NCI-H345 treated with DMSO at 0.1 percent for 48 hours (cell line): ENCODE results near the gene SMPX.

ENCODE experiments used
- DNase-seq: peaks from one replicate; lab custom pipeline; 2025; ENCODE audit not compliant: unreplicated experiment; lab: John Stamatoyannopoulos, UW

The SMPX gene

DNA sequence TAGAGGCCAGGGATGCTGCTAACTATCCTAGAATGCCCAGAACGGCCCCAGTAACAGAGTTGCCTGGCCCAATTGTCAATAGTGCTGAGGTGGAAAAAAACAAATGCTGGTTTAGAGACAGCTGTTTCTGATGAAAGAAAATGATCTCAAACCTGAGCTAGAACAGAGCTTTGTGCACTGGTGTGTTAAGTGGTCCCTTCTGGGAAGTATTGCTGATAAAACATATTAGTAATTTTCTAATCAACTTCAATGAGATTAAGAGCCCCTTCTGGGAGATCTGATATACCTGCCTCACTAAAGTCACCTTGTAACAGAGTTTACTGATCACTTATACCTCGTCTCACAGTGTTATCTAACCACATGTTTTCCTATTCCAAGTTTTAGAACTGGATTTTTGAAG is 42.1 kb downstream of the SMPX start:
- DNase-seq = no peak

DNA sequence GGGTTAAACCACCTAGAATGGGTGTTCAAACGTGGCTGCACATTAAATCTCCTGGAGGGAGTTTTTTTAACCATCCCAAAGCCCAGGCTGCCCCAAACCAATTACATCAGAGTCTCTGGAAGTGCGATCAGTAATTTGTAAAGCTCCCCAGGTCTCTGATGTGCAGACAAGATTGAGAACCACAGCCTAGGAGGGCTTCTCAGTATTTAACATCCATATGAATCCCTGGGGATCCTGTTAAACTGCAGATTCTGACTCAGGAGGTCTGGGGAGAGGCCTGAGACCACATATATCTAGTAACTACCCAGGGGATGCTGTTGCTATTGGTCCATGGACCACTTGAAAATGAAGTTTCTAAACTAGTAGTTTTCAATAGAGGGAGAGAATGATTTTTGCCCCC is 42.6 kb downstream of the SMPX start:
- no peak for DNase-seq

DNA sequence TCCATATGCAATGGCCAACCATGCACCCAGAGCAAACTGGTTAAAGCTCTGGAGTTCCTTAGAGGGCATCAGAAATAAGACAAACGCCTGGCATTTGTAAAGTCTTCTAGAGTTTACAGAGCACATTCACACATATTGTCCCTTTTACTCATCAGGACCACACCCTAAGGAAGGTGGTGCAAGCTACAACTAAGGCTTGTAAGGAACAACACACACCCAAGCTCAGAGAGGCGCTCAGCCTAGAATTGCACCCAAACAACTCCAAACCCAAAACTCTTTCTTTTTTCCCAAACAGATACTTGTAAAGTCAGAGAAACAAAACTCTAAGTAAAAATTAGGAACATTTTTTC is 46.1 kb downstream of the SMPX start:
- DNase-seq = no peak

DNA sequence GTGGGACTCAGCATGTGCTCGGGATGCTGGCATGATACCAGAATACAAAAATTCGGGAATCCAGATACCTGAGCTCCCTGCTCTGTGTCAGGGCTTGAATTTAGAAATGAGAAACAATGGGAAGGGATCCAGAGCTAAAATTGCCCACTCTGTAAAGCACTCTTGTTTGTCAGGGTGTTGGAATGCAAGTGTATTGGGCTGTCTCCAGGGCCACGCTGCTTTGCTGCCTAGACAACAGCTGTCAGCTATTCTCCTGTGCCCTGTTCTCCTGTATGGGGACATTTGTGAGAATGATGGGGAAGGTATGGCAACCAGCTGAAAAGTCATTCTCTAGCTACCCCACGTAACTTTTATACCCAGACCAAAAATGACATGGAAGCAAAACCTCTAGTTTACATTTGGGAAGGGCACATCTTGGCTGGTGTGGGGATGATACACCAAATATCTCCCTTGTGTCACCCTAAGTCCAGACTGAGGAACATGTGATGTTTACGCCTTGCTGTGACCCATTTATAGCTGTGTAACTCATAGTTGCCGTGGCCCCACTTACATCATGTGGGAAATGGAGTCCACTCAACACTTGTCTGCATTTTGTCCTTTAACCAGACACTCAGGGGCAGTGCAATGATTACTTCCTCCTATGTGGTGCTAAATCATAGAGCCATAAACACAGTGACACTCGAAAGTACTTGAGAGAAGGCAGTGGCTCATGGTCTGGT is 46.6 kb downstream of the SMPX start:
- DNase-seq = no peak

DNA sequence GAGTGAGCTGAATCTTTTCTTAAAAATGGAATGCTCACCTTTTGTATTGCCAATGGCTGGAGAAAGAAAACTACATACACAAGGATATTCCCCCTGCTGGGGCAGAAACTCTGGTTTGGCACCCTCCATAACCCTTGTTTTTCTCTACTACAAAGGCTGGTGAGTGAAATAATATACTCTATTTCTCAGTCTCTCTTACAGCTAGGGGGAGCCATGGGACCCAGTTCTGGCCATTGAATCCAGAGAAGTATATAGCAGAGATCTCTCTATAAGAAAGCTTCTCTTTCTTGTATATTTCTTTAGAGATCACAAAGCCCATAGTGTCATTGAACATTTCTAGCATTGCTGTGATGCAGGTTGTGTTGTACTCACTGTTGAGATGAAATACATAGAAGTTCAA is 49.8 kb downstream of the SMPX start:
- no peak for DNase-seq

DNA sequence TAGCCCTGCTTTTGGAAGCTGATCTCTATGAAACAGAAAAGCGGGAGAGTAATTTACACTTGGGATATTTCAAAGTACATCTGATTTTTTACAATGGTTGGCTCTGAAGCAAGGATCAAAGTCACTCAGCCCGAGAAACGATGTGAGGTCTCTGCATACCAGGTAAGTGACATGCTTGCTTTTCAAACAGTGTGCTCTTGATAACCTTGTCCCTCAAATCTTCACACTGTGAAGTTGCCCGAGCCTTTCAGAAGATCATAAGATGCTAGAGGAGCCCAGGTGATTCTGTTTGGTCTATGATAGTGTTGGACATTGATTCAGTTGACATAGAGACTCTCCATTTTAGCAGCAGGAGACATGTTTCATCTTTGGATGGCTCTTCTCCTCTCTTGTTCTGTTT is 52.7 kb downstream of the SMPX start:
- DNase-seq = no peak

DNA sequence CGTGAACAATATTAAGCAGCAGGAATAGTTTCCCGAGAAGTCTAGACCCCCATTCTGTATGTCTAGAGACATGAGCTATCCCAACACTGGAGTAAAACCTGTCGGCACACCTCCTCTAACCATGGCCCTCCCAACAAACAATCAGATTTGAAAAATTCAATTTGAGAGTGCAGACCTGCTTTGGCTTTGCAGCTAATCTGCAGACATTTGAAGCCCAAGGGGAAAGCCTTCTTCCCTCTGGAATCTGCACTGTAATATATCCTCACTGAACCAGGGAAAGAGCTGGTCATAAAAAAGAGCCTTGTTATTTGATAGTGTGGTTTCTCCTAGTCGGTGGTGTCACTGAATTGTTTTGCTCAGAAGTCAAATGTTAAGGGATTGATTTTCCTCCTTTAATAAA is 55.2 kb downstream of the SMPX start:
- no peak for DNase-seq

DNA sequence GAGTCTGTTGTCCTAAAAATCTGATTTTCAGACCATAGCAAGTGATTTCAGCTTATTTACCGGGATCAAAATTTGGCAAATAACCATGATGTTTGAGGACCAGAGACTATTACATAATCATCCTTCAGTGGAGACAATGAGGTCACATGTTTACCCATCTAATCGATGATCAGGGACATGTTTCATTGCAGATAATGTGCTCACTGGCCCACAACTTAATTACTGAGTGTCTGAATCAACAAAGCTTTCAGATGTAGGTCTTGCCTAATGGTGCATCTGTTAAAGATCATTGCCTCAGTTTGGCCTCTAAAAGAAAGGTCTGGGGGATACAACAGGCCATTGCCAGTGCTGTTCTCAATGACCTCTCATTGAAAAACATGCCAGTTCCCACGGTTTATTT is 56.9 kb downstream of the SMPX start:
- DNase-seq = no peak

DNA sequence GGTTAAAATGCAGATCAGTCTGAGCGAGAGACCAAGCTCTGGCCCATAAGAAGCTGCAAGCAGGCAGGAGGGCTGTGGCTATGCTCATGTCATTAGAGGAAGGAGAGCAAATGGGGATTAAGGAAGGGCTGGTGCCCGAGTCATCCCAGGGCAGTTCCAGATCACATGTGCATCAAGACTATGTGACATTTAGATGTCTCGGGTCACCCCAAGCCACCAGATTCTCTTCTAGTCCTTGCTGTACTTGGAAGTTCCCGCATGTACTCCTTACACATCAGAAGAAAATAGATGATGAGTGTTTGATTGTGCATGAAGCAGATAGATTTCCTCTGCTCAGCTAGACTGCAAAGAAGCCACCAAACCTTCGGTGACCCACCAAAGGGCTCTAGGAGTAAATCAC is 57.6 kb downstream of the SMPX start:
- DNase-seq = no peak

DNA sequence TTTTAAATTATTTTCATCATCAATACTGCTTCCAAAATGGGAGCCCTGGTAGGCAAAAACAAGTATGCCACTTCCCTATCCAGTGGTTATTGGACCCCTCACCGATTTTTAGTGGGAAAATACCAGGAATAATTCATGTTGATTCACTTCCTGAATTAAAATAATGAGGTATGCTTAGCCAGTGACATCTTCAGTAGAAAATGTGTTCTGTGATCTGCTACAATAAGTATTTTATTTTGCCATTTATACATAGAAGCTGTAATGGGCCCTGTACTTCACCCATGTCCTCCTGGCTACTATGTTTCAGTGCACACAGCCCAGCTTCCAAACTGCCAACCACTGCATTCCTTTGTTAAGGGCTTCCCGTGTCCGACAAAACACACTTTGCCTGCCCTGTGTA is 58.8 kb downstream of the SMPX start:
- no peak for DNase-seq

DNA sequence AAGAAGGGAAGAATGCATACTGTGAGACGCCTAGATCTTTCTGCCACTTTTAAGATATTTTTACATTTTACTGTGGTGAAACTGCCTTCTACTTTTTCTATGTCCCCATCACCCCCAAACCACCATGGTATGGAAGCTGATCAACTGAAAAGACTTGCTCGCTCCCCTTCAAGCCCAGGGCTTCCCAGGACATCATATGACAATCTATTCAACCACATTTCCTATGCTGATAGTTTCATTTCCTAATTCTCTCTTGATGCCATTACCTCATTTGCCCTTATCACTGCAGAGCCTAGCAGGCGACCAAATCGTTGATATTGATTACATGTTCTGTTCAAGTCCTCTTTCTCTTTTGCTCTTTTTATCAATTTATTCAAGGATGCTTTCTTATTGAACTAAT is 59.6 kb downstream of the SMPX start:
- no peak for DNase-seq

DNA sequence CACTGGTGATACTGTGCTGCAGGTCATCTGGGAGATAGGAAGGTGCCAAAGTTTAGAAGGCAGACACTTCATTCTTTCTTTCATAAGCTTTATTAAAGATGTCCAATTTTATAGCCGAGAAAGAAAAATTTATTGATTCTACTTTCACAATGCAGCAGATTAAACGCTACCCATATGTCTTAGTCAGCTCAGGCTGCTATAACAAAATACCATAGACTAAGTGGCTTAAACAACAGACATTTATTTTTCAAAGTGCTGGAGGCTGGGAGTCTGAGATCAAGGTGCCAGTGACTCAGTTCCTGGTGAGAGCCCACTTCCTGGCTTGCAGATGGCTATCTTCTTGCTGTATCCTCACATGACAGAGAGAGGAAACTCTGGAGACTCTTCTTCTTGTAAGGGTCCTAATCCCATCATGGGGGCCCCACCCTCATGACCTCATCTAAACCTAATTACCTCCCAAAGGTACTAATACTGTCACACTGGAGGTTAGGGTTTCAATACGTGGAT is 66.4 kb downstream of the SMPX start:
- DNase-seq = no peak

DNA sequence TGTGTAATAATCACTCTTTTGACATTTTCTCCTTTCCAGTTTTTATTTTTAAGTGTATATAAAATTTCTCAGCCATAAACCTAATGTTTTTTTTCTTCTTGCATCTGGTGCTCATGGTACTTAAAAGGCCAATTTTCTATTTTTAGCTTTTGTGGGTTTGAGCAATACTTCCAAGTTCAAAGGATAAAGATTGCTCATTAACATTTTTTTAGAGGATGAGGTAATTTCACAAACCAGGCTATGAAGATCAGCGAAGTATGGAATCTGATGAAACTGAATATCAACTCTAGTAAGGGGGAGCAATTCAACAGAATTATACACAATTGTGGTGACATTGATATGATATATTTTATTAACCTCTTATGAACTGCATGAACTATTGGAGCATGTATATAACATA is 74.0 kb downstream of the SMPX start:
- no peak for DNase-seq

DNA sequence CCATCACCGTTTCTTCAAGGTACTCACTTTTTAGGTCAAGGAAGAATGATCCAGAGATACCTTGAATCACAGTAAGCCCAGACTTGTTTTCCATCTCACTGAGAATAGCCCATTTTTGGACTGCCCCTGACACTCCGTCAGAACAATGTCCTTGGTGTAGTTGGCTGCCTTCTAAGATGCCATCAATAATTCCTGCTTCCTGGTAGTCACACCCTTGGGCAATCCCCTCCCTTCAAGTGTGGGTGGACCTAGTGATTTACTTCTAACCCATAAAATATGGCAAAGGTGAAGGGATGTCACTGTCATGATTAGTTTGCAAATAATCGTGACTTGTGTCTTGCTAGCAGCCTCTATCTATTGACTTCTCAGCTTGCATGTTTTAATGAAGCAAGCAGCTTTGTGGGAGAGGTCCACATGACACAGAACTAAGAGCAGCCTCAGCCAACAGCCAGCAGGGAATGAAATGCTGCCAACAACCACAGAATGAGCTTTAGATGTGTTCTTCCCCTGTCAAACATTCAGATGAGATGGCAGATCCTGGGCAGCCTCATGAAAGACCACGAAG is 79.8 kb downstream of the SMPX start:
- no peak for DNase-seq

DNA sequence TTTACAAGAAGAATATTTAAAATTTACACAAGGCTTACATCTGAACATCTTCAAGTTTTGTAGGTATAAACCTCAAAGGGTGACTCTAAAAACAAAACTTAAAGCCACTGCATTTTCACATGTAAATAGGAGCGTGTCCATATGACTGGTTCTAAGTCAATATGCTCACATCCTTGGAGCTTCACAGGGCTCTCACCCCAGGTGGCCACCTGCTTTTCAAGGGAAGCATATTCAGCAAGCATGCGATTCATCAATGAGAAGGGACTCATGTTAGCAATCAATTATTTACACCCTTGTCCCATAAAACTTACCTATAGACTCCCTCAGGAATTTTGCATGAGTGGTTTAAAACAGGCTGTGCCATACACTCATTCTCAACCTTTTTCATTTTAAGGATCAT is 82.0 kb downstream of the SMPX start:
- DNase-seq = no peak

DNA sequence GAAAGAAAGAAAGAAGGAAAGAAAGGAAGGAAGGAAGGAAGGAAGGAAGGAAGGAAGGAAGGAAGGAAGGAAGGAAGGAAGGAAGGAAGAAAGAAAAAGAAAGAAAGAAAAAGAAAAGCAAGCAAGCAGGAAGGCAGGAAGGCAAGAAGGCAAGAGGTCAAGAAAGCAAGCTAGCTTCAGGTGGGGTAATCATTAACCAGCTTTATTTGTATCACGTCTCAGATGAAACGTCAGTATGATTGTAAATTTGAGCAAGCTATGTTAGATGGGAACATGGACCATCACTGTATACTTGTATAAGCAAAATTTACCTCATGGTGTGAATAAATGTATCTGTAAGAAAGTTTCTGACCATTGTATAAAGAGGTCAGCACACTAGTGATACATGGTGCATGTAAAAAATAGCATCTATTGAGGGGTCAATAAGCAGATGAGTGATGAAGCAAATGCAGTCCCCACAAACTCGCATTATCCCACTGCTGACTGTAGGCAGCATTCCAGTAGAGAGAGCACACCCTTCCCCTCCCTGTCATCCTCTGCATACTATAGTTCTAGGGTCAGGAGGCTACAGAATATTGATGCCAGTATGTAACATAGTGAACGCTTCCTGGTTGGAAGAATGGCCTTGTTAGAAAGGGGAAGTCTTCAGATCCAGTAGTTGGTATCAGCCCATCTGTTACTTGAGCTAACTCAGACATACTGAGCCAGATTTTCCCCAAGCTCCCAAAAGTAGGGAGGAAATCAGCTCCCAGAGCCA is 83.3 kb downstream of the SMPX start:
- no peak for DNase-seq

DNA sequence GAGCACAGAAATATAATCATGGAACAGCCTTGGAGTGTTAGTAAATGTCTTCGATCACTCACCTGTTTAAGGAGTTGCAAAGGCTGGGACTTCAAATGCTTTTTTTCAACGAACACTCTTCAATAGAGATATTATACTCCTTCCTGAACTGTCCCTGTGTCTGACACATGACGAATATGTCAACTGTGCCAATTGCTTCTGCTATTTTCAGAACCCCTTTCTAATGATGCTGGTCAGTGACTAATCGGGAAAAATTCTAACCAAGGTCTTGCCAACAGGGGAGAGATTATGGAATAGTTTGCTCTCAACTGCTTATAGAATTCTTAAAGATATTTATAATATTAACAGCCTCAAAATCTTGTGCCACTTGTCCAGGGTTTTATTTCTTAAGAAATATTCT is 91.2 kb downstream of the SMPX start:
- DNase-seq = no peak

DNA sequence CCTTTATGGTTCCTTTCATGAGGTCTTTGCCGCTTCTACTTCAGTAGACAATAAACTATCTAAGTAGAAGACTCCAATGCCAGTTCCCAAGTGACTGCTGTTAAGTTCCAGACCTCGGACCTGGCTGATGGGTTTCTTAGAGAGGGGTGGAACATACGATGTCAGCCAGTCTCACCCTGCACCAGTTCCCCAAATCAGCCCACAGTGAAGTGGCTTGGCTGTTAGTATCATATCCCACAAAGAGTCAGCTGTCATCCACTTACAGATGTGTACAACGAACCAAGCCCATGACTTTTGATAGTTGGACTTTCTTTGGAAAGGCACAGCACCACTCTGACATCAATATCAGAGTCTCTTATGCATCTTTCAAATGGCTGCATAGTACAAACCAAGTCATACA is 91.7 kb downstream of the SMPX start:
- no peak for DNase-seq

DNA sequence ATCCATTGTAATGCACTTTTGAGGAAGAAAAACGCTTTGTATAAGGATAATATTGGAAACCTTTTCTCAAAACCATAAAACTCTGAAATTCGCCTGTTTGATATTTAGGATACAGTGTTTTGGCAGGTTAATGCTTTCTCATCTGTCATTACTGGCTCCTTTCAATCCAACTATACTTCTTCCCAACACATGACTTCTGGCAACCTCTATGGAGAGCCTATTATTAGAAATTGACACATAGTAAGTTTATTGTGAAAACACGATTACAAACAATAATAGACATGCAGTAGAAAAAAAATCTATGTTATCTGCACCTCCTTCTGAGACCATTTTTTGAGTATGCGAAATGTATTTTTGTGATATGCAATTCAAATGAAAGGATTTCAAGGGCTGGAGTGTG is 95.2 kb downstream of the SMPX start:
- DNase-seq = no peak

DNA sequence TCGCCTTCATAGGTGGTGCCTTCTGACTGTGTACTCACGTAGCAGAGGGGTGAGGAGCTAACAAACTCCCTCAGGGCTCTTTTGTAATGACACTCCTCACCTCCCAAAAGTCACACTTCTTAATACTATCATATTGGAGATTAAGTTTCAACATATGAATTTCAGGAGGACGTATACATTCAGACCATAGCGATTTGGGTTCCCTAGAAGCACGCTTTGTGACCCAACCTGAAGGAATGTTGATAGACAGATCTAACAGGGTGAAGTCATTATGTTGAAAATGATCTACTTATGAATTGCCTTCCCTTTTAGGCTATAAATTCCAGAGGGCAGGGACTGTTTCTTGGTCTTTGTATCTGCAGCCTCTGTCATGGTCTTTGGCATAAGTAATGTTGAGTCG is 96.6 kb downstream of the SMPX start:
- DNase-seq = no peak

DNA sequence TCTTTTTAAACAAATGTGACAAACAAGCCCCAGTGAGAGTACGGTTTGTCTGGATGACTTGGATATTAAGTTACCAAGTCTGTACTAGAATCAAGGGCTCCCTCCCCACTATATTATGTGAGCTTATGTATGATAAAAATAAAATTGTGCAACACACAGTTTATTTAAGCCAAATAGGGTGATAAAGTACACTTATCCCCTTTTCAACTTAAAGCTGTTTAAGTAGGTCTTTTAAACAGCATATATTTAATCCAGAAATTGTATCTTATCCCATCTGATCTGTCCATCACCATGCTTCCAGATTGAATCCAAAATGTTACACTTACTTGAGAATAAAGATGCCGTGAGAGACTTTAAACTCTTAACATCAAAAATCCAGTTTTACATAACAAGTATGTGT is 97.8 kb downstream of the SMPX start:
- DNase-seq = no peak

DNA sequence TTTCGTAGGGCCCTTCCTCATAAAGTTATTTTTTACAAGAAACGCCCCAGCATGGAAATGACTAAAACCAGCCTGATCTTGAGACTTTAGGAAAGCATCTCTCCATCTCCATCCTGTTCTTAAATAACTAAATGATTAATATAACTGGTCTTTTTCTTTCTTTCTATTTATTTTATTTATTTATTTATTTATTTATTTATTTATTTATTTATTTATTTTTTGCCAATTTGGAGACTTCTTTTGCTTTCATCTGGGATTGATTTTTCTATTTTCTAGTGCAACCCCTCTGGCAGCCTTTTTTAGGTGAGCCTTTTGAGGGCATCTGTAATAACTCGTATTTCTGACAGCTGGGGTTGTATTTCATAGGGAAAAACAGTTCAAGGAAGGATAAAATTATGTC is 98.6 kb downstream of the SMPX start:
- DNase-seq = no peak

DNA sequence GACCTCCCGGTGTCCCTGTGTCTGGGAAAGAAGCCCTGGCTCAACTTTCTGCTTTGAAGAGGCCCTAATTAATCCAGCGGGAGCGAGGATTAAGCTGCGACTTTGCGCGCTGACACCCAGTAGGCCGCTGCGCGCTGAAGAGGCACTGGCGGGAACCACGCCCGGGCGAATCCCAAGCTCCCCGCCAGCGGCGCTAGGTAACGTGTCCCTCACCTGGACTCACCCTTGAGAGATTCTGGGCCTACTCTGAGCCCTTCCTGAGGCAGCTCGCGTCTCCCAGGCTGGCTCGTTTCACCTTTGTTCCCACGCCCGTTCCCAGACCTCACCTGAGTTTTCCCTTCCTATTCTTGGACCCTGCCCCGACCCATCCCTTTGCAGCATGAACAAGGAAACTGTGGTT is 99.2 kb downstream of the SMPX start:
- no peak for DNase-seq
